NOMO-1 (cell line): ENCODE results near the gene E2F4.

Experiments used
- DNase-seq, 2 experiments: peaks; one replicate each; lab custom pipeline; 2025; ENCODE audit not compliant: unreplicated experiment in 2 of 2; lab: John Stamatoyannopoulos, UW

E2F4 gene, protein sequence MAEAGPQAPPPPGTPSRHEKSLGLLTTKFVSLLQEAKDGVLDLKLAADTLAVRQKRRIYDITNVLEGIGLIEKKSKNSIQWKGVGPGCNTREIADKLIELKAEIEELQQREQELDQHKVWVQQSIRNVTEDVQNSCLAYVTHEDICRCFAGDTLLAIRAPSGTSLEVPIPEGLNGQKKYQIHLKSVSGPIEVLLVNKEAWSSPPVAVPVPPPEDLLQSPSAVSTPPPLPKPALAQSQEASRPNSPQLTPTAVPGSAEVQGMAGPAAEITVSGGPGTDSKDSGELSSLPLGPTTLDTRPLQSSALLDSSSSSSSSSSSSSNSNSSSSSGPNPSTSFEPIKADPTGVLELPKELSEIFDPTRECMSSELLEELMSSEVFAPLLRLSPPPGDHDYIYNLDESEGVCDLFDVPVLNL

DNA sequence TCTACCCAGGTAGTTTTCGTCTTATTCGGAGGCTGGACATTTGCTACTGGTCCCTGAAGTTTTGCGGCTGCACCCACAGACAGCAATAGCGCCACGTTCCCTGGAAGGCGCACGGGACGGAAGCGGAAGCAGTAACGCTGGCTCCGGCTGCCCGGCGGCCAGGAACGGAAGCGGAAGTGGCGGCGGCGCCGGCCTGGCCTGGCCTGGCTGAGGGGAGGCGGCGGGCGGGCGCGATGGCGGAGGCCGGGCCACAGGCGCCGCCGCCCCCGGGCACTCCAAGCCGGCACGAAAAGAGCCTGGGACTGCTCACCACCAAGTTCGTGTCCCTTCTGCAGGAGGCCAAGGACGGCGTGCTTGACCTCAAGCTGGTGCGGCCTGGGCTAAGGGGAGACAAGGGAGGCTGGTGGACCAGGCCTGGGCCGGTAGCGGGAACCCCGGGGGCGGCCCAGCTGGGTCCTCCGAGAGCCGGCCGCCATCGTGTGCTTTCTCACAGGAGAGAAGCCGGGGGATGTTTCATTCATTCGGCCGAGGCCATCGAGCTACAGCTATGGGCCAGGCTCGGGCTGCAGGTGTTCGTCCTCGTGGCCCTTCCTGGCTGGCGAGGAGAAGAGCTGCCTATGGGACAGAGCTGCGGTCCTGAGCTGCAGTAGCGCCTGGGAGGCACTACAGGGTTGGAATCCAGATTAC, at the start of gene E2F4:
TSS of gene E2F4 (plus strand) at position 161 of the 687 bp plus-strand sequence. CDS start at position 234, 73 bp downstream.
- DNase-seq, result peak; percentile 91 to 95

DNA sequence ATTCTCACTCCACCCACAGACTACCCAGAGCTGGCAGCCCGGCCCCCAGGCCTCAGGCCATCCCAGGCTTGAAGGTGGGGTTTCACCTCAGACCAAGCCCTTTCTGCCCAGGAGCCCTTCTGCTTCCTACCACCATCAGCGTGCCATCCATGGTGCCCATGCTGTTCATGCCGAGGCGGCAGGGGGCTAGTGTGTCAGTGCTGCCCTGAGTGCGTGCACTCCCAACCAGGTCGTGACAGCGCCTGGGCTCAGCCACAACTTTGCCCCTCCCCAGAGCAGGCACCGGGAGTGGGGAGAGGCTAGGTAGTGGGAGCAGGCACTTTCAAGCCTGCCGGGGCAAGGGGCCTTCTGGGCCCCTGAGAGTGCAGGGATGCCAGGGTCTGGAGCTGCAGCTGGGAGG, 49.6 kb upstream of the E2F4 start:
- no peak for DNase-seq

DNA sequence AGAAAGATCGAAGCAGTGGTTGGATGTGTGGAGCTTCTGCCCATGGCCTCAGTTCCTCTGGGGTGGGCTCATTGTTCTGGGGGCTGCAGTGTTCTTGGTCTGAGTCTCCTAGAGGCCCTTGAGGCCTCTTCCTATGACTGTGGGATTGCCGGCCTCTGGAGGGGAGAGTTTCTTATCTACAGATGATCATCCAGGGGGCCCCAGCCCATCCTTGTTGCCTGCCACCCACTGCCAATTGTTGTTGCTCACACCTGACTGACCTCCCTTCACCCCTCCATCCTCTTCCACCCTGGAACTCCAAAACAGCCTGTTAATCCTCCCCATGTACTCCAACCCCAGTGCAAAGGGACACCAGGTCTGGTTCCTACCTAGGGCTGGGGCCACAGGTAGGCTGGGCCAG, 47.0 kb upstream of the E2F4 start:
- DNase-seq, result no peak

DNA sequence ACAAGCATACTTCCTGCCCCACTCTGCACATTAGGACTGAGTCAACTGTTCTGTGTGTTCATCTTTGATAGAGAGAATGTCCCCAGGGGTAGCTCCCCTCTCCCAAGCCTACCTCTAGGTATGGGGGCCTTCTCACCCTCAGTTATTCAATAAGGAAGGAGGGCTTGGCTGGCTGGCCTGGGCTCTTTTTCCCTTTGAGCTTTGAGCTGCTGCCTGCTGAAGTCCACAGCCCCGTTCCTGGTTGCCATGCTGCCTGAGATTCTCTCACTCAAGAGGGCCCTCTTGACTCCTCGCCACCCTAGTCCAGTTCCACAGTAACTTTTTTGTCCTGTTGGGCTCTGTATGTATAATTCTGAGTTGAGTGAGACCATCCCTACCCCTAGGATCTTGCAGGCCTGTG, 46.2 kb upstream of the E2F4 start:
- DNase-seq, result no peak

DNA sequence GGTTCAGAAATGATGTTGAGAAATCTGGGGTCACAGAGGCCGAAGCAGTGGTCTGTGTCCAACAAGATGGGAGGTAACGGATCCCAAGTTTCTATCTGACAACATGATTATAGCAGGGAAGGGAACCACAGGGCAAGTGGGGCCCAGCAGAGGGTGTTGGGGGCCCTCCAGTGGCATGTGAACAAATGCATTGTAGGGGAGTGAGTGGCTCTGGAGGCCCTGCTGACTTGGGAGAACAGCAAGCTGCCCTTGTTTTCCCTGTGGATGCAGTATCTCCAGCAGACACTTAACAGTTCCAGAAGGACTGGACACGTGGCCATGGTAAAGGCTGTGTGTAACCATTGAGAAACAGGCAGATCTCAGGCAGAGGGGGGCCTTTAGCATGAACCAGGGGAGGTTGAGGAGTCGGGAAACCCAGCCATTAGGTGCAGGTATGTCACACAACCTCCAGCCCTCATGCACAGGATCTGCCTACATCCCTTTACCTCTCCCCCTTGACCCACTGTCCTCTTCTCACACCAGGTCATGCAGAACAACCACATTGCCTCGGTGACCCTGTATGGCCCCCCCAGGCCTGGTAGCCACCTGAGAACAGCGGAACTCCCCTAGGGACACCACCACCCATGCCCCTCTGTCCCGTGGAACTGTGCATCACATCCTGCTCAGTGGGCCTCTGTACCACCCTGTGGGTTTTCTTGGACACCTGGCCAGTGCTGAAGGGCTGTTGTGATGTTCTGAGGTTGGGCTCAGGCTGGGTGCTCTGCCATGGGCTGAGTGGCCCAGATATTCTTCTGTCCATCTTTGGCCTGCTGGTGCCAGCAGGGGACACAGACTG, 45.2 kb upstream of the E2F4 start:
- DNase-seq, result no peak

DNA sequence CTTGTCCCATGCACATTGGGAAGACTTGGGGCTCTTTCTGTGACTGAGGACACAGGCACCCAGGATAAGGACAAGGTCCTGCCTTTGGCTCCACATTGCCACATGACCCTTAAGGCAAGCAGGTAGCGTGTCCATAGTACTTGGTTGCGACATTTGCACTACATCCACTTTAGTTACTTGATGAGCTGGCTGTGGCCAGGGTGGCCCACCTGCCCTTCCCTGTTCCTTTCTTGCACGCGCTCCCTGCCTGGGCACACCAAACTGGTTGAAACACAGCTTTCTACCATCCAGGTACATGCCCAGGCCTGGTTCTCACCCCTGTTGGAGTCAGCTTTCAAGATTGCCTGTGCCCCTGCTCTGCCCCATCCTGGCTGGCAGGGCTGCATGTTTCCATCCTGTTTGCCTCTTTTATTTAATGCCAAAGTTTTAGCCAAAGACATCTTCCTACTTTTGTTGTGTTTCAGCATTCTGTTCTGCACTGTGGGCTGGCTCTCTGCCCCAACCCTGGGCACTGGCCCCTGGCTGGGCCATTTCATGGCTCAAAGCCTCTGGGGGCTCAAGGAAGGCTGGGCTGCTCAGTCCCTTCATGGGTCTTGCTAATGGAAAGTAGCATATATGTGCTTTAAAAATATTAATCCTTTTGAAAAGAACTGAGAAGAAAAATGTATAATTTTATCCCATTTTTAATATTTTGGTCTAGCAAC, 44.4 kb upstream of the E2F4 start:
- no peak for DNase-seq

DNA sequence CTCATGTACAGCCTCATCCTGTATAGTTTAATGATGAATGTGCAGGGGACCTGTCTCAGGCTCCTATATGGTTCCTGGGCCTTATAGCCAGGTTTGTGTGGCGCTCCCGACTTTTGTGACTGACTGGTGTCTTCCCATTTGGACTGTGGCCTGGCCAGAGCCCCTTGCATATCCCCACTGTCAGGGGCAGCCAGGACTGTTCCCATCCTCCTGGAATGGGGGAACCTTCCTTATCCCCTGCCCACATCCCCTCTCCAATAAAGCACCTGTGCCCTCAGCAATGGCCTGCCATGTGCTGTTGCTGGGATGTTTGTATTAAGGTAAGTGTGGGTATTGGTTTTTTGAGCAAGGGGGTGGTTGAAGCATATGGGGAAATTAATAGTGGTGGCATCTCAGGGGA, 43.7 kb upstream of the E2F4 start:
- DNase-seq, result no peak

DNA sequence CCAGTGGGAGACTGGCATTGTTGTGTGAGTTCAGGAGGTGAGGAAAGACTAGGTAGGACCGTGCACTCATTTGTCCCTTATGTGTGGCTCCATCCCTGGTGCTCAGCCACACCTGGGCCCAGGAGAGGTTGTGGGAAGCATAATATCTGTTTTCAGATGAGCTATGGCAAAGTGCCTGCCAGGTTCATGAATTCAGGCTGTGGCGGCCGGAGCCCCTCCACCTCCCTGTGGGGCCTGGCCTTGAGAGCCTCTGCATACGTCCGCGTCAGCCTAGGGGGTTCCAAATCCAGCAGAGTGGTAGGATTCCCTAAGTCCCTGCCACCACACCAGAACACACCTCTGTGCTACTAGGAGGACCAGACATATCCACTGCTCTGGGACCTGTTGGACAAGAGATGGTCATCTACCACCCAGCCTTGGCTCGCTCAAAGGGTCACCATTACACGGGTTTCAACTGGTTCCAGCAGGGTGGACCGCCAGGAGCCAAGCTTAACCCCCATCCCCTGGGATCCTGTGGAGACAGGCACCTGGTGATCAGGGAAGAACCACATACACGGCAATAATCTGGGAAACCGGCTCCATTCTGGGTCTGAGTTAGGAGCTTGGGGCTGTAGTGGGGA, 43.2 kb upstream of the E2F4 start:
- DNase-seq, result no peak

DNA sequence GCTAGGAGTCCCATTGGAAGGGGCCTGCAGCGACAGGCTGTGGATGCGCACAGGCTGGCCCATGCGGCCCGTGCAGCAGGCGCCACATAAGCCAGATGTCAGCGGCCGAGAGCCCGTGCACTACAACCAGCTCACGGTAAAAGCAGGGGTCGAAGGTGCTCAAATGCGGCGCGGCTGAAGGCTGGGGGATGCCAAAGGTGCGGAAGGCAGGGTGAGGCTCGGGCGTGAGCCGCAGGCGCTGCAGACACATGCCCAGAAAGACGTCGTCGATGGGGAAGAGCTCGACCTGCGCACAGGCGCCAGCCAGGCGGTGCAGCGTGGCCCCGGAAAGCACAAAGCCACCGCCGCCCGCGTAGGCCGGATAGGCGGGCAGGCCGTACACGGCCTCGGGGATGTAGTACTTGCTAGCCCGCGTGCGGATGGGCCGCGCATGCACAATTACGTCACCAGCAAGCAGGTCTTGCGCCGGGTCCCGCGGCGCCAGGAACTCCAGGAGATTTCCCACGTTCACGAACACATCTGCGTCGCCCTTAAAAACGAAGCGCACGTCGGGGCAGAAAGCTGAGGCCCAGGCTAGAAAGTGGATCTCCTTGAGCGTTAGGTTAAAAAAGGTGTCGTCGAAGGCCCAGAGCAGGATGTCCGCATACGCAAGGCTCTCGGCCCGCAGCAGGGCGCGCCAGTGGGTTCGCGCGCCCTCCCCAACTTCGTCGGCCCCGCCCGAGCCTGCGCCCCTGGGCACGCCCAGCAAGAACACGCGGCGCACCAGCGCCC, 42.5 kb upstream of the E2F4 start:
- no peak for DNase-seq

DNA sequence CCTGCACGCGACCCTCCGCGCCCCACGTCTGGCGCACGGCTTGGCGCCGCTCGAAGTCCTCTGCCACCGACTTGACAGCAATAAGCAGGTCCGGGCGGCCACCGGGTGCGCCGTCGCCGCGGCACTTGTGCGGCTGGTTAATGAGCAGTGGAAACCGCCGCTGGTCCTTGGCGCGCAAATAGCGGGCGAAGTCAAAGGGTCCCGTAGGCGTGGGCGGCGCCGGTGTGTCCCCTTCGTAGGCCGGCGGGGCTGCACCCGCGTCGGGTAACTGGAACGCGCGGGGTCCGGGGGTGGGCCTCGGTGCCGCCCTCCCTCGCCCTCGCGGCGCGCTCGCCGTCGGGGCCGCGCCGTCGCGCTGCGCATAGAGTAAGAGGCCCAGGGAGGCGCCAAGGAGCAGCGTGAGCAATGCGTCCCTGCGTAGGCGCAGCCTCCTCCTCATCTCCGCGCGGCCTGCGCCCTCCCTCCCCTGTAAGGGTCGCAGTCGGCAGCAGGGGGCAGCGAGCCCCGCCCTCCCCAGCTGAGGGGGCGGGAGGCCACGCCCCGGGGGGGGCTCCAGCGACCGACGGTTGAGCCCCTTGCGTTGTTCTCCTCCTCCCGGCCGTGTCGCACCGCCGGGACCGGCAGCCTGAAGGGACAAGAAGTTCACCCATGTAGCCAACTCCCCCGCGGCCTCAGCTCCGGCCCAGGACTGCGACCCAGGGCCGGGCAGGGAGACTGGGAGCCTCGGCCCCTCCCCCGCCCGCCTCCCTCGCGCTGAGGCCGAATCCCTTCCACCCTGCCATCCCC, 41.7 kb upstream of the E2F4 start:
- DNase-seq, result no peak

DNA sequence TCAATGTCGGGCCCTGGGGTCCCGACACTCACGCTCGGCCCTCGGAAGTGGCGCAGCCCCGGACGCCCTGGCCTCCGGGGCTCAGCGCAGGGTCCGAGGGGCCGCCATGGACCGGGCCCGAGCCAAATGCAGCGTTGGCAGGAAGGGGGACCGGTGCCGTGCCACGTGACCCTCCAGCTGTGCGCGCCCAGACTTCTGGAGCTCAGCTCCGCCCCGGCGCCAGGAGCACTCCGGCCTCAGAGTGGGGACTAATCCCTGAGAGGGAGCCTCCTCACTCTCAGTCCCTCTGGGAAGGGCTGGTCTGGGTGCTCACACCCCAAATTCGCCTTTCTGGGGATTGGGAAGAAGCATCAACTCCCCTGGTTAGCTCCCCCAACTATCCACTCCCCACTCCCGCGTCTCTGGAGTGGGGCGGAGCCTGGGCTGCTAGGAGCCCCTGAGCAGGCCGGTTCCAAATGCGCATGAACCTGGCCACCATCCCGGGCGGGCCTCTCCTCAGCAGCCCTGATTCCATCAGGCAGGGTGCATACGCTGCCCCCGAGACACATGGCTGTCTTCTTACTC, 41.0 kb upstream of the E2F4 start, which contains the start of gene B3GNT9:
TSS of gene B3GNT9 (minus strand) at position 166 of the 564 bp plus-strand sequence. CDS start 513 bp downstream, outside the sequence.
- no peak for DNase-seq

DNA sequence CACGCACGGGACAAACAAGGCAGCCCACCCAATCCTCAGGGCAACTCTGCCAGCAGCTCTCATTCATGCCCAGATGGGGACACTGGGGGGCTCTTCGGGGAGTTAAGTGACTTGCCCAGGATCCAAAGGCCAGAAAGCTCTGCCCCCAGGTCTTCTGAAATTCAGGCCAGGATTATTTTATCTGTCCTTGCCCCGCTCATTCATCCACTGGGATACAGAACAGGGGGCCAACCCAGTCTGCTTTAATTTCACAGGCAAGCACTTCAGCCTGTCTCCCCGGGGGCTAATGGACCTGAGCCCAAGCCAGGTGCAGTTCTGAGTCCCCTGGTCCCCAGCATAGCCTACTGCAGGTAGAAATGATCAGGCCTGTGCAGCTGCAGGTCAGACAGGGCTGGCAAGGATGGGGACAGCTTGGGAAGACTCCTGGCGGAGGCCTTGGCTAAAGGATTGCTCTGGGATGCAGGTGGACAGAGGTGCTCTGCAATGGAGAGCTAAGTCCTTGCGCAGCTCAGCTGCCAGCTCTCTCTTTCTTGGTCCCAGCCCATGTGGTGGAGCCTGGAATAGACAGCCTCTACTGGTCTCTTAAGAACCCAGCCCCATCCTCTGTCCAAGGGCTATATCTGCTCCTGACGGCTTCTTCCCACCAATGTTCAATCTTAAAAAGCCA, 40.4 kb upstream of the E2F4 start:
- DNase-seq, result no peak

DNA sequence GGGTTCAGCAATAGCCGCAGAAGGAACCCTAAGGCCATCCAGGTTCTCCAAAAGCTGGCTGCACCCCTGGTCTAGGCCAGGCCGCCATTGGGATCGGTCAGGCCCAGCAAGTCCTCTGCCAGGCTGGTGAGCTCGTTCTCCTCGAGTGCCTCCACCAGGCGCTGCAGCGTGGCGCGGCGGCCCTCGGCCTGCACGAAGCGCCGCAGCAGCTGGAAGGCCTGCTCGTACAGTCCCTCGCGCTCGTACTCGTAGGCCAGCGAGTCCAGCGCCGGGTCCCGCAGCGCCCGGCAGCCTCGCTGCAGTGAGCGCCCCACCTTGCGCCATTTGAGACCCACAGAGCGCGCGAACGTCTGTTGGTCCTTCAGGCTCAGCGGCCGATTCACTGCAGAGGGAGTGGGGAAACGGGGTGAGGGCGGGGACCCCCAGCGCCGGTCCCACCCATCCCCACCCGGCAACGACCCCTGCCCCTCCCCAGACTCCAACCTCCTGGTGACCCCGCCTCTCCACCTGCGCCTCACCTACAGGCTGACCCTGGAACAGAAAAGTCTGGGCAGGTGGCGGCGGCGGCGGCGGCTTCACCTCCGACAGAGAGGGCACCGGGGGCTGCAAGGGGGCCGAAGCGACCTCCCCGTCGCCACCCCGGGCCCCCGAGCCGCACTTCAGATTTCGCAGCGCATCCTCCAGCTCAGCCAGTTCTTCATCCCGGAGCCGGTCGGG, 37.2 kb upstream of the E2F4 start:
- no peak for DNase-seq

DNA sequence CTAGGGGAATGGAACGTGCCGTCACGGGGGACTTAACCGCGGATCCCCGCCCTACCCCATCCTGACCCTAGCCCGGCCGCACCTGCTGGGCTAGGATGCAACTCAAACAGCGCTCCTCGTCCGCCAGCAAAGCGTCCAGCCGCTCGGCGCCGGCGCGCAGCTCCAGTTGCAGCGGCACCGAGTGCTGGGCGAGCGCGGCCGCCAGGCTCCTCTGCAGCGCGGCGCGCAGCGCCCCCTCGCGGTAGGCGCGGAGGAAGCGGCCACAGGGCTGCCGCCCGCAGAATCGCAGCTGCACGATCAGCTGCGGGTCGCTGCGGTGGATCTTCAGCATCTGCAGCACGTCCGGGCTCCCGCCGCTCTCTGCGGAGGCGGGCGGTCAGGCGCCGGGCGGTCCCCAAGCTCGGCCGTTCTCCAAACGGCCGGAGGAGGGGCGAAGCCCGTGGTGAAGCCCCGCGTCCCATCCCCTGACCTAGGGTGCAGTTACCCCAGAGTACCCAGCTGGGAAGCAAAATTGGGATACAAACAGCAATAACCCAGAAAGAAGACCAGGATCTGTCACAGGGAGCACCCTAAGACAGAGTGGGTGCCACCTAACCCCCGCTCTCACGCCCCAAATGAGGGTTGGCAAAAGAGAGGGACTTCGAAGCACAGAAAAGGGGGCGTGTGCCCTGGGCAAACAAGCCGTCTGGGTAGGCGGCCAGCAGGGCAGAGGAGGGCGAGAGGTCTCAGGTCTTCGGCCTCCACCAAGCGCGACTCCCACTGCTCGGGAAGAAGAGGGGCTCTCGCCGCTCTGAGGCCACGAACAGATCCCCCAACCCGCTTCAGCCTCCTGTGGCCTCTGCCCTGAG, 36.4 kb upstream of the E2F4 start:
- DNase-seq, result peak; percentile 67 to 75

DNA sequence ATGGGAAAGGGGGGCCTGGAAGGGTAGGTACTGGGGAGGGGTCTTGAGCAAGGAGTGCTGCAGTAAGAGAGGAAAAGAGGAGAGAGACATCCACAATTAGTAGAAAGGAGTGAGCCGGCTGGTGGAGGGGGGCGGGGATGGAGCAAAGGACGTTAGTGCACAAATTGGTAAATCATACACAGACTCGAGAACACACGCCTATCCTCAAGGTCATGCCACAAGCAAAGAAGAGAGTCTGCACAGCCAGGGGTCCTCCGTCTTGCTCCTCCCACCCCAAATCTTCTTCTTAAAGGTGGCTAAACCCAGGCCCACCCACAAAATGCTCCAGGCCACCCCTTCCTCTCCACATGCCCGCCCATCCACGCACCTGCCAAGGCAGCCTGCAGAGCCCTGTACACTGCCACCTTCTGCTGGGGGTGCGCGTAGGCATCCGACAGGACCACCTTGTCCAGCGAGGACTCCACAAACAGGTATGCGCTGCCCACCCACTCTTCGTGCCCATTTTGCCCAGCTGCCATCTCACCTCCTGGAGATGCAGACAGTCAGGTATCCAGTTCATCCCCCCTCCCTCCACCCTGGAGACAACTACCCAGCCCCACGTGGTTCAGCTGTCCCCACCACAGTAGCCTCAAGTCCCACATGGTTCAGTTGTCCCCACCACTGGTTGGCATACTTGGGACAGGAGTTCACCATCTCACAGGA, 35.7 kb upstream of the E2F4 start:
- no peak for DNase-seq
